Measurements from ENCODE around the gene AXIN1. TPM values are rescaled to one million over a fixed set of nuclear protein-coding genes. Genes with fewer than 3 reads are reported as not detected.

Gene AXIN1
- total RNA-seq, 1 donor from 2014 or later = 13.6 TPM

GRCh38 chr16:243348-243747 is 109.2 kb downstream of the AXIN1 start:
- DNase-seq (ENCODE audit: low read depth in 2 of 2) = no peak

GRCh38 chr16:242281-242680 is 110.2 kb downstream of the AXIN1 start:
- DNase-seq (ENCODE audit: low read depth in 2 of 2) = no peak

GRCh38 chr16:240559-240958 is 112.0 kb downstream of the AXIN1 start:
- DNase-seq (ENCODE audit: low read depth in 2 of 2) = no peak

GRCh38 chr16:239948-240277 is 112.6 kb downstream of the AXIN1 start:
- no peak for DNase-seq (ENCODE audit: low read depth in 2 of 2)

Other genes with a start within 250 kb of the AXIN1 start
- gene NPRL3, start 214.1 kb downstream of the AXIN1 start, total RNA-seq = 3.2 and 8.0 TPM in 2 replicates
- gene HBZ, start 200.1 kb downstream of the AXIN1 start, total RNA-seq = not detected in 2 replicates
- gene HBM, start 186.7 kb downstream of the AXIN1 start, total RNA-seq = not detected in 2 replicates
- 0.51 TPM in 1 of 2 replicates, not detected in the other for gene HBA2, start 179.8 kb downstream of the AXIN1 start, total RNA-seq
- not detected in 2 replicates for gene HBA1, start 176.0 kb downstream of the AXIN1 start, total RNA-seq
- 0.63 and 1.4 TPM in 2 replicates for gene HBQ1, start 172.3 kb downstream of the AXIN1 start, total RNA-seq
- gene LUC7L, start 123.3 kb downstream of the AXIN1 start, total RNA-seq = 27.6 and 31.2 TPM in 2 replicates
- gene FAM234A, start 117.9 kb downstream of the AXIN1 start, total RNA-seq = 33.1 and 58.9 TPM in 2 replicates
- gene RGS11, start 76.8 kb downstream of the AXIN1 start, total RNA-seq = 0.26 and 0.38 TPM in 2 replicates
- 0.13 TPM in 1 of 2 replicates, not detected in the other for gene ARHGDIG, start 72.1 kb downstream of the AXIN1 start, total RNA-seq
- gene PDIA2, start 69.6 kb downstream of the AXIN1 start, total RNA-seq = under 0.01 TPM in 1 of 2 replicates, not detected in the other
- gene MRPL28, start 17.8 kb upstream of the AXIN1 start, total RNA-seq = 60.3 and 77.0 TPM in 2 replicates
- 66.6 and 120 TPM in 2 replicates for gene PGAP6, start 29.3 kb upstream of the AXIN1 start, total RNA-seq
- 45.4 and 50.3 TPM in 2 replicates for gene NME4, start 44.5 kb upstream of the AXIN1 start, total RNA-seq
- 11.4 and 19.2 TPM in 2 replicates for gene DECR2, start 49.2 kb upstream of the AXIN1 start, total RNA-seq
- gene RAB11FIP3, start 72.9 kb upstream of the AXIN1 start, total RNA-seq = 19.0 and 48.9 TPM in 2 replicates
- 18.9 and 31.5 TPM in 2 replicates for gene CAPN15, start 175.0 kb upstream of the AXIN1 start, total RNA-seq
- not detected in 2 replicates for gene PRR35, start 207.7 kb upstream of the AXIN1 start, total RNA-seq
- 1.3 and 3.0 TPM in 2 replicates for gene NHLRC4, start 214.3 kb upstream of the AXIN1 start, total RNA-seq
- 12.3 and 28.8 TPM in 2 replicates for gene PIGQ, start 217.2 kb upstream of the AXIN1 start, total RNA-seq
- 9.2 and 12.9 TPM in 2 replicates for gene RAB40C, start 237.3 kb upstream of the AXIN1 start, total RNA-seq

Data from dermis microvascular lymphatic vessel endothelial cell (primary cell).